Stimulated activated naive CD8-positive, alpha-beta T cell treated with anti-CD3 and anti-CD28 coated beads, Interleukin-15, Interleukin-2, amounts not matched to agents 100 ng/mL and 50 ng/mL, for 24 hours (primary cell): ENCODE measurements around the gene HOXC6.
"Not testable (repeated sequence)": the region's sequence is repeated elsewhere in the genome, so short reads cannot be mapped to it uniquely, and the experiment has no call there.

Experiments
- H3K27ac Mint-ChIP-seq: one replicate; pipeline ENCODE4 v1.8.0; 2021; ENCODE audit warnings: mild to moderate bottlenecking, mixed read lengths
- H3K27me3 Mint-ChIP-seq: one replicate; pipeline ENCODE4 v1.8.0; 2021; ENCODE audit warnings: mixed read lengths
- H3K36me3 Mint-ChIP-seq: one replicate; pipeline ENCODE4 v1.8.0; 2021; ENCODE audit warnings: low read depth, mixed read lengths
- H3K4me1 Mint-ChIP-seq: one replicate; pipeline ENCODE4 v1.8.0; 2021; ENCODE audit warnings: low read depth, mixed read lengths
- H3K4me3 Mint-ChIP-seq: one replicate; pipeline ENCODE4 v1.8.0; 2021; ENCODE audit warnings: mild to moderate bottlenecking, mixed read lengths
- H3K9me3 Mint-ChIP-seq: one replicate; pipeline ENCODE4 v1.8.0; 2021; ENCODE audit warnings: mixed read lengths

HOXC6 gene

DNA sequence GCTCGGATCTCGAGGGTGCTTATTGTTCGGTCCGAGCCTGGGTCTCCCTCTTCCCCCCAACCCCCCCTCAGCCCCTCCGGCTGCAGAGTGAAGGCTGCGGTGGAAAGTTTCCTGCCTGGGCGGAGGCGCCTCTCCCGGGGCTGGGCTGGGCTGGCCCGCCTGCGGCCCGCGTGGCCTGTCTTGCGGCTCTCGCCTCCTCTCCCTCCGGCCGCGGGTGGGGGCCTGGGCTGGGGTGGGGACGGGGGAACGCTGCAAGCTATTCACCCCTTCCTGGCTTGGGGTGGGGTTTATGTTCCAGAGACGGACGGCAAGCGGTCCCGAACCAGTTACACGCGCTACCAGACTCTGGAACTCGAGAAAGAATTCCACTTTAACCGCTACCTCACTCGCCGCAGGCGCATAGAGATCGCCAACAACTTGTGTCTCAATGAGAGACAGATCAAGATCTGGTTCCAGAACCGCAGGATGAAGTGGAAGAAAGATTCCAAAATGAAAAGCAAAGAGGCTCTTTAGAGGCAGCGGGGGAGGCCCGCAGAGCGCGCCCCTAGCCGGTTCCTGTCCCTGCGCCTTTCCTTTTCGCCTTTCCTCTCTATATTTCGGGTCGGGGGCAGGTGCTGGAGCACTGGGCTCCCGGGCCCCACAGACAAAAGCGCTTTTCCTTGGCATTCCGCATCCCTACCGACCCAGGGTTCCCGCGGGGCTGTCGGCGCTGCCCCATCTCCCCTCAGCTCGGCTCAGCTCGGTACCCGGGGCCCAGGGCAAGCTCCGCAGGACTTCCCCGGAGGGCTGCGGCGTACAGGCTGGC lies 5.9 kb downstream of the HOXC6 start:
- Mint-ChIP-seq H3K36me3 (no peaks in the 10 kb centered on the region), H3K4me3 (peak overlapping the region; percentile 56), H3K27me3 (peaks cover 85% of the 10 kb centered on the region), H3K27ac (no peak overlapping the region), H3K4me1 (peaks cover 23% of the 10 kb centered on the region), H3K9me3 (no peaks in the 10 kb centered on the region)

DNA sequence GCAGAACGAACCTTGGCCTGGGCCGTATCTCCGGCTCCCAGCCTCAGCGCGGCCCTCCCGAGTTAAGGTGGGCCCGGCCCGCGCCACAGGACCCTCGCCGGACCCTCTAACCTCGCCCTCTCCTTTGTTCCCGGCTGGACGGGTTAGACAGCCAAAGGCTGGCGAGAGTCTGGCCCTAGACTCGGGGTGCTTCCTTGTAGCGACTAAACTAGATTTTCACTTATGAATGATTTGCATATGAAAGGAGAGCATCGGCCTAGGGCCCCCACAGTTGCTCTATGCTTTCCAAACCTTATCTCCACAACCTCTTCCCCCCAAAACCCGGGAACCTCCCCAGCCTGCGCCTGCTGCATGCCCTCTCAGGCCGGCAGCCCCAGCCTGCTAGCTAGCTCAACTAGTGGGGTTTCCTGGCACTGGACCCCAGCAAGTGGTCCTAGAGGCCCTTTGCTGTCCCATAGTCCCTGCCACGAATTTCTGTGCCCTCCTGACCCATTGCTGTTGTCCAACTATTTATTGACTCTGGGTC lies 6.6 kb downstream of the HOXC6 start:
- Mint-ChIP-seq H3K9me3 (no peaks in the 10 kb centered on the region), H3K4me3 (peak overlapping the region; percentile 7), H3K36me3 (no peaks in the 10 kb centered on the region), H3K4me1 (peaks cover 20% of the 10 kb centered on the region), H3K27ac (no peak overlapping the region), H3K27me3 (peaks cover 85% of the 10 kb centered on the region)

DNA sequence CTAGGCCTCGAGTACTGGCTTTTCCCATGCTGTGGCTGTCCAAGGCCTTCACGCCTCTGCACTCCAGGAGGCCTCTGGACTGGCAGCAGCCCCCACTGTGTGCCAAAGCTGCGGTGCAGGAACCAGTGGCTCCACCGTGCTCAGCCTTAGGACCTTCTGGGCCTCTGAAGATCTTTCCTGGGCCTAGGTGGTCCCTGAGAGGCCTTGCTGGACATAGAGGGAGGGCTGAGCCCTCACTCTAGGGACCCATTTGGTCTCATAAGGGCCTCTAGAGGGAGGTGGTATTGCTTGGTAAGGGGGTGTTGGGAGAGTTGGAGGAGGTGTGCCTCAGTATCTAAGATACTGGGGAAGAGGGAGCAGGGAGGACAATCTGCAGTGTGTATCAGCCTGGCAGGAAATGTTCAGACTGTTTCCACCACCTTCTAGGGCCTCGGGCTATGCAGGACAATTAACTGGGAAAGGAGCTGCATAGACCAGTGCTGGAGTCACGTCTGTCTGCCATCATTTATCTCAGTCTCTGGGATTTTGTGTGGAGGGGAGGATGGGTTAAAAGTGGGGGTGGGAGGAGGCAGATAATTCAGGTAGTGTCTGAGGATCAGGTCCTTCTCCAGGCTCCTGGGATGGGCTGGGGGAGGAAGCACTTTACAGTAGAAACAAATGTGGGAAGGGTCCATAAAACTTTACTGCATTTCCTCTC lies 7.5 kb downstream of the HOXC6 start:
- Mint-ChIP-seq H3K27me3 (peaks cover 86% of the 10 kb centered on the region), H3K36me3 (no peaks in the 10 kb centered on the region), H3K9me3 (no peaks in the 10 kb centered on the region), H3K4me3 (no peak overlapping the region), H3K4me1 (peaks cover 20% of the 10 kb centered on the region), H3K27ac (no peak overlapping the region)

DNA sequence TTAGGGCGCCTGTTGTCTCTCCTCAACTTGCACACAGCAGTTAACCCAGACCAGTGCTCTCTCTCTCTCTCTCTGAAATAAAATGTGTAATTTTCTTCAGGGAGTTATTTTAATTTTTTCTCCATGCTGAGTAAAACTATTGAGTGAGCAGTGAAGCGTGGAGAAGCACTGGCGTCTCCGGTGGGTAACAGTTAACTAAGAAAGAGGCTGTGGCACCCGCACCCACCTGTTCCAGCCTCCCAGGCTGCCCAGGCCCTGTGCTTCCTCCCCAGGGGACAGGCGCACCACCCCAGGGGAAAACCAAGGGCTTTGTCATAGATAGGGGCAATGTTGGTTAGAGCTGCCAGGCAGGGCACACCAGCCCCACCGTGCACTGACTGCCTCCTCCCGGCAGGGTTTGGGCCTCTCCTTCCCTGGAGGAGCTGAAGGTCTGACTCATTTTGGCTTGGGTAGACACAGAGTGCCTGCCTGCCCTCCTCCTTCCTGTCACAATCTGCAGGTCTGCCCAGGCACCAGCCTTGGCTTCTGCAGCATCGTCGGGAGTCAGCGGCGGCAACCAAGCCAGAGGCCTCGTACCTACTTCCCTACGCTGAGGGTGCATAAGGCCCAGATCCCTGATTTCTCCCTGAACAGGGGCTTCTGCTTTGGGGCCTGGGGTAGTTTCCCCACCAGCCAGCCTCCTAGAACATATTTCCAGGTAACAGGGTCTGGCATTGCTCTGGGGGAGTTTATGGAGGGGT lies 8.6 kb downstream of the HOXC6 start:
- peaks cover 20% of the 10 kb centered on the region for H3K4me1 Mint-ChIP-seq
- no peak overlapping the region for H3K27ac Mint-ChIP-seq
- H3K27me3 Mint-ChIP-seq = peaks cover 85% of the 10 kb centered on the region
- no peak overlapping the region for H3K4me3 Mint-ChIP-seq
- no peaks in the 10 kb centered on the region for H3K36me3 Mint-ChIP-seq
- no peaks in the 10 kb centered on the region for H3K9me3 Mint-ChIP-seq

DNA sequence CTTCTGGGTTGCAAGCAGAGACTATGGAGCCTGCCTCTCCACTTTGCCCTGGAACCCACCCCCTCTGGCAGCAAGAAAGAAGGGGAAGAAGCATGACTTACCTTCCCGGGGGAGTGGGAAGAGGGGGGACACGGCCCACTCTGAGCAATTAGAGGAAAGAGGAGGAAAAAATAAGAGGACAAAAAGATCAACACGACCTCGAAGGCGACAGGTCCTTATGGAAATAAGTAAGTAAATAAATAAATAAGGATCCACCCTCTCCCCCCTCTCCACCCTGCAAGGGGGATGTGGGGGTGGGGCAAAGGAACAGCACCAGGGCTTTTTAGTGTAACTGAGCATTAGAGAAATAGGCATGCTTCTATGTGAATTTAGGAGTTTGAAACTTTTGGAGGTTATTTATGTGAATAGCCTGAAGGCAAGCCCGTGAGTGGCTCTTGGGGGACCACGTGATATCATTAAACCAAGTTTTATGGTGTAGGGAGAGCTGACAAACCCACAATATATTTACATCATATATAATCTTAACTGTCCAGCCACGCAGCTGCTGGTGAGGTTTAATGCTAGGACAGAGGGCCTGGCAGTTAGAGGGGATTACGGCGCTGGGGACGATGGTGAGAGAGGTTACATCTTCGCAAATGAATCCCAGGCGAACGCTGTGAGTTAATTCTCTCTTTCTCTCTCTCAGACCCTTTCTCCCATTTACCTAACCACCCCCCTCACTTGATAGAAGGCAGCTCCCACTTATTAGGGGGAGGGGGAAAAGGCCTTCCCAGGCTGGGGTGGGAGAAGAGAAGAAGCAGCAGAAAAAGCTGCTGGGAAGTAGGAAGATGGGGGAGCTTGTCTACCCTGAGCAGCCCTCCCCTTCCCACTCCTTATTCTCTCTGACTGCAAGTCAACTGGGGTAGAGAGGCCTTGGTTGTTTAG lies 9.4 kb downstream of the HOXC6 start:
- H3K27me3 Mint-ChIP-seq = peaks cover 84% of the 10 kb centered on the region
- no peaks in the 10 kb centered on the region for H3K36me3 Mint-ChIP-seq
- no peak overlapping the region for H3K27ac Mint-ChIP-seq
- no peaks in the 10 kb centered on the region for H3K9me3 Mint-ChIP-seq
- no peak overlapping the region for H3K4me3 Mint-ChIP-seq
- peaks cover 19% of the 10 kb centered on the region for H3K4me1 Mint-ChIP-seq

DNA sequence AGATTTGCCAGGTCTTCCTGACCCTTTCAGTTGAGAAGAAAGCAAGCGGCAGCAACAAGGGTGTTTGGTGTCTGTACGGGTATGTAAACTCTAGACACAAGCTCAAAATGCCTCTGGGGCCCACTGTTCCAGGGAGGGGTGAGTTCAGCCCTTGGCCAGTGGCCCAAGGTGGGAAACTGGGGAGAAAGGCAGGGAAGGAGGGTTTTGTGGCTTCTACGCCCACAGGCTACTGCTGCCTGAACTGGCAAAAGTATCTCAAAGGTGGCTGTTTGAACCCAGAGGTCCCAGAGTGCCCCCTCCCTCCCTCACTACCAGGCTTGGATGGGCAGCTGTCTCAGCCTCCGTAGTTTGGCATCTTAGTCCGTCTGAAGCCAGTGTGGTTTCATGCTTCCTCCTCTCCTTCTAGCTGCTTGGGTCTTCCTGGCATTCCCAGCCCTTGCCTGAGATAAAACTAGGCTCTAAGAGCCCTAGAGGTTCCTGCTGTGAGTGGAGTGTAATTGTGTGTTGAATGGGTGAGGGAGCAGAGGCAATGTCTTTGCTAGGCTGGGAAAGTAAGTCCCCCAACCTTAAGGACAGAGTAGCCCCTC lies 10.1 kb downstream of the HOXC6 start:
- Mint-ChIP-seq H3K4me1 (peaks cover 11% of the 10 kb centered on the region), H3K36me3 (no peaks in the 10 kb centered on the region), H3K9me3 (no peaks in the 10 kb centered on the region), H3K27ac (no peak overlapping the region), H3K27me3 (peaks cover 85% of the 10 kb centered on the region), H3K4me3 (no peak overlapping the region)

DNA sequence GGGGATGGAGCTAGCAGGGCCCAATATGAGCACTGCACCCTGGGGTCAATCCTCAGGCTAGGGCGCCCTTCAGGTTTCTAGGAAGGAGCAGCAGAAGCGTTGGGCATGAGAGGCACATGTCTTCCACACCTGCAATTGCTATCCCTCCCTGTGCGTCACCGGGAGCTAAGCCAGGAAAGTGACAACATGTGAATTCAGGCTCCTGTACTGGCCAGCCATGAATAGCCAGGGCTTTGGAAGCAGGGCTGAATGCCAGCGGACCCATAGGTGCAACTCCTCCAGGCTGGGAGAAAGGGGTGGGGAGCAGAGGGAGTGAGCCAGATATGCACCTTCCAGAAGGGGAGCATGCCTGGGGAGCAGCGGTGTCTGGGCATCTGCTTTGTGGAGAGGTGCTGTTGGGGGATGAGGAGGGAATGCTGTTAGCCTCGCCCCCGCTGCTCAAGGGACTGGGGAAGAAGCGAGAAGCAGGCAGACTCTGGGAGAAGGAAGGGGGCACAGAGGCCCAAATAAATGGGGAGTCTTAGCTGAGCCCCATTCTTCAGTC lies 10.7 kb downstream of the HOXC6 start:
- Mint-ChIP-seq H3K4me3 (no peak overlapping the region), H3K4me1 (peaks cover 8% of the 10 kb centered on the region), H3K27ac (no peak overlapping the region), H3K36me3 (no peaks in the 10 kb centered on the region), H3K9me3 (no peaks in the 10 kb centered on the region), H3K27me3 (peaks cover 87% of the 10 kb centered on the region)

DNA sequence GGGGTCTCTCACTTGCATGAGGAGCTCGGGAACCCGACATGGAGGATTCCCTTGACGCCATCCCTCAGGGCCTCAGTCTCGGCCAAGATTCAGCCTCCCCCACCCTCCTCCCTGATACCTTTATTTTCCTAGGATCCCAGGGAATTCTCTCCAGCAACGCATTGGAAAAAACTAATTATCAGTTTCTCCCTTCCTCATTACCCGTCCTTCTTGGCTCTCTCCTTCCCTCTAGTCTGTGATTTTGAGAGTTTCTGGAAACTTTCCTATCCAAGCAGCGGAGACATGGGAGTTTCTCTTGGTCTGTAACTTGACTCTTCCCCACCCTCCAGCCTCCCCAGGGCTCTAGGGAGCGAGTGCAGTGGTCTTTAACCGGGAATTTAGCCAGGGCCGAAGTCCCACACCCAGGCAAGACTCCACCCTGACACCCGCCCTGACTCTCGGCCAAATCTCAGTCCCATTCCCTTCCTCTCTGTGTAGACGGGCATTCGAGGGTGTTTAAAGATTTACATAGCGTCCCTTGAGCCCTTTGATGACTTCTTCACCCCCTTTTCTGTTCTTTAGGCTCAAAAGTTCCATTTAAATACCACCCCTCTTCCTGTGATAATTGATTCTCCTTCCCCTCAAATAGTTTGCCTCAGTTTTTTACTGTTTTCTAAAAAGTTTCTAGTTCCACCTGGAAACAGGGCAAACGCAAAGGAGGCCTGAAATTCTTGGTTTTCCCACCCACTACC lies 11.3 kb downstream of the HOXC6 start:
- H3K27ac Mint-ChIP-seq = no peak overlapping the region
- peaks cover 6% of the 10 kb centered on the region for H3K4me1 Mint-ChIP-seq
- peaks cover 89% of the 10 kb centered on the region for H3K27me3 Mint-ChIP-seq
- H3K36me3 Mint-ChIP-seq = no peaks in the 10 kb centered on the region
- no peaks in the 10 kb centered on the region for H3K9me3 Mint-ChIP-seq
- H3K4me3 Mint-ChIP-seq = no peak overlapping the region

DNA sequence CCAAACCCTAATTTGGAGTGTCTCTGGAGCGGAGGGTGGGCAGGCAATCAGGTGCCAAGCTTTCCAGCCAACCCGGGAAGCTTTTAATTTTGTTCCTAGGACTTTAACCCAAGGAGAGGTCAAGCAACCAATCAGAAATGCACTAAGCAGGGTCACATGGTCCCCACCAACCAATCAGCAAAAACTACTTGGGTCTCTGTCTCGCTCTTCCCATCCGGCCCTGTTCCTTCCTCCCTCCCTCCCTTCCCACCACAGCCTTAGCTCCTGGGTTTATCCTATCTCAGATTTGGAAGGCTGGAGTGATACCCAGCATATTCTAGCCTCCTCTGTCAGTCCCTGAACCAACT lies 11.9 kb downstream of the HOXC6 start:
- peaks cover 91% of the 10 kb centered on the region for H3K27me3 Mint-ChIP-seq
- H3K4me3 Mint-ChIP-seq = no peak overlapping the region
- no peak overlapping the region for H3K27ac Mint-ChIP-seq
- no peaks in the 10 kb centered on the region for H3K36me3 Mint-ChIP-seq
- H3K4me1 Mint-ChIP-seq = peaks cover 3% of the 10 kb centered on the region
- H3K9me3 Mint-ChIP-seq = no peaks in the 10 kb centered on the region

DNA sequence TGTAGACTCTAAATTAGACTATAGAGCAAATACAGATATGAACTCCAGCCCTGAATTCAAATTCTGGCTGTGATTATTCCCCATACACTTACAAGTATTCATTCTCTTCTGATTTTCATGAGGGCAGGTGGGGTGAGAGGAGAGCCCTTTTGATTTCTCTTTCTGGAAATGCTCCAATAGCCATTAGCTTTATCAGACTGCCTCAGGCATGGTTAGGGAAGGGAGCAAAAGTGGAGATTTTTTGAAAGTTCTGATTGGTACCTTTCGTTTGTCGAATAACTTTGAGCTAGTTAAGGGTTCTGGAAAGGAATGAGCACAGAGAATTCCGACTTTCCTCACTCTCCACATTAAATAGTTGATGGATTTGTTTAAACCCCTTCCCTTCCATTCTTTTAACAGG lies 12.4 kb downstream of the HOXC6 start:
- H3K36me3 Mint-ChIP-seq = no peaks in the 10 kb centered on the region
- H3K9me3 Mint-ChIP-seq = no peaks in the 10 kb centered on the region
- H3K4me1 Mint-ChIP-seq = peaks cover 3% of the 10 kb centered on the region
- no peak overlapping the region for H3K4me3 Mint-ChIP-seq
- no peak overlapping the region for H3K27ac Mint-ChIP-seq
- peaks cover 91% of the 10 kb centered on the region for H3K27me3 Mint-ChIP-seq

DNA sequence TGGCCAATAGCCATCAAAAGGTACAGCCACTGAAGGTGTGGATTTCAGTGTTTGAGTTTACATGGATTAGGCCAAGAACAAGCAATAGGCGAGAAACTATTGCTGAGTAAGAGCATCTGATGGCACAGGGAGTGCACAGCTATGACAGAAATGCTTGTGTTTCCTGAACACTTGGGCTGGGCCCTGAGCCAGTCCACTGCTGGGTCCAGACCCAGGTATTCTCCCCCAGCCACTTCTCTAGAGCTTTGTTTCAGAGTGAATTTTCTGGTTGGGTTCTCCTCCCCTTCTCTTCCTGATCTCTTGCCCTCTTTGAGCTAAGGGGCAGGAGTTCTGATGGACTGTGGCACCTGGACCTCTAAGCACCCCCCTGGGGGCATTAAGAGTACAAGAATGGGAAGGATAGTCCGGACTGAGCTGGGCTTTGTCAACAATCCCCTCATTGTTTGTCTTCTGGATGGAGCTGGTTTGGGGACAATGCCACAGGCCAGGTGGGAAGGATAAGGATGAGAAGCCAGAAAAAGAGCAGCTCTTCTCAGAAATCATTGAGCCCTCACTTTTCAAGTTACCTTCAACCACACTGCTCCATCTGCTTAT lies 13.0 kb downstream of the HOXC6 start:
- no peaks in the 10 kb centered on the region for H3K9me3 Mint-ChIP-seq
- H3K27me3 Mint-ChIP-seq = peaks cover 91% of the 10 kb centered on the region
- no peak overlapping the region for H3K27ac Mint-ChIP-seq
- no peaks in the 10 kb centered on the region for H3K36me3 Mint-ChIP-seq
- peaks cover 3% of the 10 kb centered on the region for H3K4me1 Mint-ChIP-seq
- H3K4me3 Mint-ChIP-seq = no peak overlapping the region

DNA sequence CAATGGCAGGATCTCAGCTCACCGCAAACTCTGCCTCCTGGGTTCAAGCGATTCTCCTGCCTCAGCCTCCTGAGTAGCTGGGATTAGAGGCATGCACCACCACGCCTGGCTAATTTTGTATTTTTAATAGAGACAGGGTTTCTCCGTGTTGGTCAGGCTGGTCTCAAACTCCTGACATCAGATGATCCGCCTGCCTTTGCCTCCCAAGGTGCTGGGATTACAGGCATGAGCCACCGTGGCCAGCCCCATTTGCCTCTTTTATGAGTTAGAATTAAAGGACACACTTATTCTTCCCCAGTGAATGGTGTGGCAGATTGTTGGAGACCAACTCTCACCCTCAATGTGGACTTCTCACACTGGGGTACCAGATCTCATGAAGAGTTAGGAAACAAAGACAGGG lies 13.8 kb downstream of the HOXC6 start:
- not testable (repeated sequence) for H3K9me3 Mint-ChIP-seq, H3K27ac Mint-ChIP-seq, H3K4me1 Mint-ChIP-seq, H3K4me3 Mint-ChIP-seq, H3K36me3 Mint-ChIP-seq
- peaks cover 92% of the 10 kb centered on the region for H3K27me3 Mint-ChIP-seq
